ENCODE data around the gene TNFRSF25.
"Not testable (repeated sequence)": the region's sequence is repeated elsewhere in the genome, so short reads cannot be mapped to it uniquely, and the experiment has no call there.

Gene TNFRSF25

GRCh38 chr1:6501279-6501813 lies 35.4 kb upstream of the TNFRSF25 start:
- no peak for DNase-seq

GRCh38 chr1:6500544-6501278 lies 34.7 kb upstream of the TNFRSF25 start:
- no peak for DNase-seq

- DNase-seq: no peak
These were observed 33.3 kb upstream of the TNFRSF25 start for GRCh38 chr1:6499296-6499695.

GRCh38 chr1:6498576-6499111 lies 32.7 kb upstream of the TNFRSF25 start:
- DNase-seq: no peak

GRCh38 chr1:6497867-6498575 lies 32.0 kb upstream of the TNFRSF25 start:
- no peak for DNase-seq

- DNase-seq: peak; percentile 76
These were observed 31.4 kb upstream of the TNFRSF25 start for GRCh38 chr1:6497215-6497866.

GRCh38 chr1:6496890-6497214 lies 30.9 kb upstream of the TNFRSF25 start:
- no peak for DNase-seq

GRCh38 chr1:6496365-6496721 lies 30.4 kb upstream of the TNFRSF25 start:
- DNase-seq: no peak

- no peak for DNase-seq
These were observed 29.8 kb upstream of the TNFRSF25 start for GRCh38 chr1:6495540-6496364.

GRCh38 chr1:6495041-6495441 lies 29.1 kb upstream of the TNFRSF25 start:
- DNase-seq: peak; percentile 40

- DNase-seq: no peak
These were observed 28.7 kb upstream of the TNFRSF25 start for GRCh38 chr1:6494627-6495026.

GRCh38 chr1:6493834-6494223 lies 27.9 kb upstream of the TNFRSF25 start:
- DNase-seq: not testable (repeated sequence)

- no peak for DNase-seq
These were observed 26.0 kb upstream of the TNFRSF25 start for GRCh38 chr1:6491966-6492365.

GRCh38 chr1:6491480-6491962 lies 25.5 kb upstream of the TNFRSF25 start, which contains the start of gene PLEKHG5:
Gene PLEKHG5, minus strand, starts transcription at chr1:6491667. Its CDS starts 14,096 bp downstream, at chr1:6477571.
- DNase-seq: peak; percentile 36

- no peak for DNase-seq
These were observed 25.1 kb upstream of the TNFRSF25 start for GRCh38 chr1:6491081-6491449.

- DNase-seq: peak; percentile 67
These were observed 24.5 kb upstream of the TNFRSF25 start for GRCh38 chr1:6490181-6491080.

GRCh38 chr1:6489799-6490180 lies 23.8 kb upstream of the TNFRSF25 start:
- peak; percentile 83 for DNase-seq

- no peak for DNase-seq
These were observed 23.4 kb upstream of the TNFRSF25 start for GRCh38 chr1:6489383-6489765.

- DNase-seq: no peak
These were observed 22.8 kb upstream of the TNFRSF25 start for GRCh38 chr1:6488602-6489382.

- DNase-seq: no peak
These were observed 22.0 kb upstream of the TNFRSF25 start for GRCh38 chr1:6487804-6488484.

Measured in CD4-positive, alpha-beta T cell treated with Interleukin-6 for 4 hours (primary cell).